Measurements from ENCODE around the gene BCAP31.

Gene BCAP31

GRCh38 chrX:153769865-153770600 lies 45.8 kb upstream of the BCAP31 start:
- no peaks in the 10 kb centered on the region for H3K27me3 ChIP-seq (replicated peaks in 2 of 5; ENCODE audit: control insufficient read depth in 4 of 5, insufficient read depth in 5 of 5, low read length in 4 of 5)
- H3K4me3 ChIP-seq (ENCODE audit: control insufficient read depth in 1 of 7, extremely low read depth in 1 of 7, insufficient read depth in 4 of 7, low read depth in 2 of 7, low read length in 6 of 7), result no peak overlapping the region
- CTCF ChIA-PET, result no interaction called here
- no peak for DNase-seq
- POLR2A ChIA-PET, result no interaction called here
- H3K9me3 ChIP-seq (ENCODE audit: control extremely low read depth in 1 of 5, control insufficient read depth in 4 of 5, insufficient read depth in 2 of 5, low read depth in 1 of 5, low read length in 4 of 5), result no peaks in the 10 kb centered on the region
- H3K36me3 ChIP-seq (ENCODE audit: control insufficient read depth in 4 of 4, insufficient read depth in 4 of 4, low read length in 3 of 4), result no peaks in the 10 kb centered on the region
- peaks cover 0 to 29% (median 23%) of the 10 kb centered on the region in 4 experiments for H3K4me1 ChIP-seq (ENCODE audit: control extremely low read depth in 1 of 4, control insufficient read depth in 4 of 4, insufficient read depth in 4 of 4, low read length in 3 of 4)
- 89% methylated on average over 24 of the region's 25 CpGs for WGBS (ENCODE audit: insufficient coverage)
- no peak overlapping the region for H3K27ac ChIP-seq (ENCODE audit: insufficient read depth in 1 of 2, low read depth in 1 of 2, low read length in 2 of 2, poor library complexity in 1 of 2, severe bottlenecking in 2 of 2)

- ChIA-PET CTCF (no interaction called here), POLR2A (no interaction called here)
- peaks cover 0 to 30% (median 25%) of the 10 kb centered on the region in 4 experiments for H3K4me1 ChIP-seq (ENCODE audit: control extremely low read depth in 1 of 4, control insufficient read depth in 4 of 4, insufficient read depth in 4 of 4, low read length in 3 of 4)
- no peaks in the 10 kb centered on the region for H3K9me3 ChIP-seq (ENCODE audit: control extremely low read depth in 1 of 5, control insufficient read depth in 4 of 5, insufficient read depth in 2 of 5, low read depth in 1 of 5, low read length in 4 of 5)
- 88% methylated on average over 19 of the region's 23 CpGs for whole genome bisulfite sequencing (ENCODE audit: insufficient coverage)
- H3K27ac ChIP-seq (ENCODE audit: insufficient read depth in 1 of 2, low read depth in 1 of 2, low read length in 2 of 2, poor library complexity in 1 of 2, severe bottlenecking in 2 of 2), result no peak overlapping the region
- no peaks in the 10 kb centered on the region for H3K36me3 ChIP-seq (ENCODE audit: control insufficient read depth in 4 of 4, insufficient read depth in 4 of 4, low read length in 3 of 4)
- H3K27me3 ChIP-seq (replicated peaks in 2 of 5; ENCODE audit: control insufficient read depth in 4 of 5, insufficient read depth in 5 of 5, low read length in 4 of 5), result no peaks in the 10 kb centered on the region
- no peak for DNase-seq
- no peak overlapping the region for H3K4me3 ChIP-seq (ENCODE audit: control insufficient read depth in 1 of 7, extremely low read depth in 1 of 7, insufficient read depth in 4 of 7, low read depth in 2 of 7, low read length in 6 of 7)
Measured at GRCh38 chrX:153769158-153769864, 45.1 kb upstream of the BCAP31 start.

- ChIA-PET CTCF (interaction anchor here (1.0 to 1.1 kb wide), 3 partner anchors 10 to 19 kb away, joined by 3 to 4 read pairs (median 3); no protein-coding TSS in a partner anchor), POLR2A (no interaction called here)
- H3K4me3 ChIP-seq (ENCODE audit: control insufficient read depth in 1 of 7, extremely low read depth in 1 of 7, insufficient read depth in 4 of 7, low read depth in 2 of 7, low read length in 6 of 7), result no peak overlapping the region
- 78% methylated on average over 19 of the region's 22 CpGs for WGBS (ENCODE audit: insufficient coverage)
- no peaks in the 10 kb centered on the region for H3K27me3 ChIP-seq (replicated peaks in 2 of 5; ENCODE audit: control insufficient read depth in 4 of 5, insufficient read depth in 5 of 5, low read length in 4 of 5)
- peak in 1 of 3 donors; percentile 11 for DNase-seq
- peaks cover 0 to 33% (median 25%) of the 10 kb centered on the region in 4 experiments for H3K4me1 ChIP-seq (ENCODE audit: control extremely low read depth in 1 of 4, control insufficient read depth in 4 of 4, insufficient read depth in 4 of 4, low read length in 3 of 4)
- no peak overlapping the region for H3K27ac ChIP-seq (ENCODE audit: insufficient read depth in 1 of 2, low read depth in 1 of 2, low read length in 2 of 2, poor library complexity in 1 of 2, severe bottlenecking in 2 of 2)
- no peaks in the 10 kb centered on the region for H3K36me3 ChIP-seq (ENCODE audit: control insufficient read depth in 4 of 4, insufficient read depth in 4 of 4, low read length in 3 of 4)
- no peaks in the 10 kb centered on the region for H3K9me3 ChIP-seq (ENCODE audit: control extremely low read depth in 1 of 5, control insufficient read depth in 4 of 5, insufficient read depth in 2 of 5, low read depth in 1 of 5, low read length in 4 of 5)
Measured at GRCh38 chrX:153768311-153769157, 44.3 kb upstream of the BCAP31 start.

GRCh38 chrX:153767674-153768055 lies 43.5 kb upstream of the BCAP31 start:
- no peak overlapping the region for H3K27ac ChIP-seq (ENCODE audit: insufficient read depth in 1 of 2, low read depth in 1 of 2, low read length in 2 of 2, poor library complexity in 1 of 2, severe bottlenecking in 2 of 2)
- WGBS (ENCODE audit: insufficient coverage), result 95% methylated on average over 18 of the region's 20 CpGs
- no peak for DNase-seq
- H3K27me3 ChIP-seq (replicated peaks in 2 of 5; ENCODE audit: control insufficient read depth in 4 of 5, insufficient read depth in 5 of 5, low read length in 4 of 5), result no peaks in the 10 kb centered on the region
- peaks cover 0 to 33% (median 25%) of the 10 kb centered on the region in 4 experiments for H3K4me1 ChIP-seq (ENCODE audit: control extremely low read depth in 1 of 4, control insufficient read depth in 4 of 4, insufficient read depth in 4 of 4, low read length in 3 of 4)
- no peaks in the 10 kb centered on the region for H3K9me3 ChIP-seq (ENCODE audit: control extremely low read depth in 1 of 5, control insufficient read depth in 4 of 5, insufficient read depth in 2 of 5, low read depth in 1 of 5, low read length in 4 of 5)
- ChIA-PET CTCF (interaction anchor here (1.0 to 1.1 kb wide), 3 partner anchors 11 to 12 kb away, joined by 3 to 4 read pairs (median 3); no protein-coding TSS in a partner anchor), POLR2A (interaction anchor here (0.5 kb wide), 1 partner anchor 8 kb away, joined by 3 read pairs; no protein-coding TSS in a partner anchor)
- no peaks in the 10 kb centered on the region for H3K36me3 ChIP-seq (ENCODE audit: control insufficient read depth in 4 of 4, insufficient read depth in 4 of 4, low read length in 3 of 4)
- no peak overlapping the region for H3K4me3 ChIP-seq (ENCODE audit: control insufficient read depth in 1 of 7, extremely low read depth in 1 of 7, insufficient read depth in 4 of 7, low read depth in 2 of 7, low read length in 6 of 7)

- WGBS (ENCODE audit: insufficient coverage), result 87% methylated on average over 55 of the region's 56 CpGs
- ChIA-PET CTCF (interaction anchor here (0.9 to 1.8 kb wide), 4 partner anchors 11 to 156 kb away, joined by 3 to 5 read pairs (median 3); no protein-coding TSS in a partner anchor), POLR2A (no interaction called here)
- no peak overlapping the region for H3K4me3 ChIP-seq (ENCODE audit: control insufficient read depth in 1 of 7, extremely low read depth in 1 of 7, insufficient read depth in 4 of 7, low read depth in 2 of 7, low read length in 6 of 7)
- H3K36me3 ChIP-seq (ENCODE audit: control insufficient read depth in 4 of 4, insufficient read depth in 4 of 4, low read length in 3 of 4), result no peaks in the 10 kb centered on the region
- DNase-seq, result no peak
- no peak overlapping the region for H3K27ac ChIP-seq (ENCODE audit: insufficient read depth in 1 of 2, low read depth in 1 of 2, low read length in 2 of 2, poor library complexity in 1 of 2, severe bottlenecking in 2 of 2)
- H3K9me3 ChIP-seq (ENCODE audit: control extremely low read depth in 1 of 5, control insufficient read depth in 4 of 5, insufficient read depth in 2 of 5, low read depth in 1 of 5, low read length in 4 of 5), result no peaks in the 10 kb centered on the region
- no peaks in the 10 kb centered on the region for H3K27me3 ChIP-seq (replicated peaks in 2 of 5; ENCODE audit: control insufficient read depth in 4 of 5, insufficient read depth in 5 of 5, low read length in 4 of 5)
- peaks cover 0 to 33% (median 25%) of the 10 kb centered on the region in 4 experiments for H3K4me1 ChIP-seq (ENCODE audit: control extremely low read depth in 1 of 4, control insufficient read depth in 4 of 4, insufficient read depth in 4 of 4, low read length in 3 of 4)
Measured at GRCh38 chrX:153766871-153767673, 42.9 kb upstream of the BCAP31 start.

GRCh38 chrX:153766098-153766817 lies 42.1 kb upstream of the BCAP31 start:
- peak overlapping the region in 1 of 7 experiments; percentile 33 for H3K4me3 ChIP-seq (ENCODE audit: control insufficient read depth in 1 of 7, extremely low read depth in 1 of 7, insufficient read depth in 4 of 7, low read depth in 2 of 7, low read length in 6 of 7)
- ChIA-PET POLR2A (no interaction called here), CTCF (interaction anchor here (0.9 to 1.9 kb wide), 5 partner anchors 12 to 186 kb away, joined by 3 to 5 read pairs (median 3); no protein-coding TSS in a partner anchor)
- H3K27me3 ChIP-seq (replicated peaks in 2 of 5; ENCODE audit: control insufficient read depth in 4 of 5, insufficient read depth in 5 of 5, low read length in 4 of 5), result peaks cover 0 to 3% (median 0%) of the 10 kb centered on the region in 5 experiments
- peak overlapping the region in 1 of 2 experiments; percentile 58 for H3K27ac ChIP-seq (ENCODE audit: insufficient read depth in 1 of 2, low read depth in 1 of 2, low read length in 2 of 2, poor library complexity in 1 of 2, severe bottlenecking in 2 of 2)
- no peaks in the 10 kb centered on the region for H3K9me3 ChIP-seq (ENCODE audit: control extremely low read depth in 1 of 5, control insufficient read depth in 4 of 5, insufficient read depth in 2 of 5, low read depth in 1 of 5, low read length in 4 of 5)
- WGBS (ENCODE audit: insufficient coverage), result 55% methylated on average over 12 of the region's 21 CpGs
- peaks cover 0 to 33% (median 25%) of the 10 kb centered on the region in 4 experiments for H3K4me1 ChIP-seq (ENCODE audit: control extremely low read depth in 1 of 4, control insufficient read depth in 4 of 4, insufficient read depth in 4 of 4, low read length in 3 of 4)
- peak; percentile 50 to 84 (median 77) for DNase-seq
- H3K36me3 ChIP-seq (ENCODE audit: control insufficient read depth in 4 of 4, insufficient read depth in 4 of 4, low read length in 3 of 4), result no peaks in the 10 kb centered on the region

Data from common myeloid progenitor, CD34-positive (primary cell).